Occipital lobe (tissue), 2 donors: ENCODE data around the gene UST. TPM values are rescaled to one million over a fixed set of nuclear protein-coding genes. Genes with fewer than 3 reads are reported as not detected.

ENCODE experiments used
- DNase-seq: peaks from one replicate; lab custom pipeline; 2025; lab: John Stamatoyannopoulos, UW
- total RNA-seq: library from RNA; depleted of rRNA; stranded (reverse); fragments of >200 nt; gene quantifications from one replicate; pipeline ENCODE4 v1.2.3, GENCODE V29; 2014

Gene UST
- total RNA-seq, 1 donor from 2014 or later, result 48.5 TPM

DNA sequence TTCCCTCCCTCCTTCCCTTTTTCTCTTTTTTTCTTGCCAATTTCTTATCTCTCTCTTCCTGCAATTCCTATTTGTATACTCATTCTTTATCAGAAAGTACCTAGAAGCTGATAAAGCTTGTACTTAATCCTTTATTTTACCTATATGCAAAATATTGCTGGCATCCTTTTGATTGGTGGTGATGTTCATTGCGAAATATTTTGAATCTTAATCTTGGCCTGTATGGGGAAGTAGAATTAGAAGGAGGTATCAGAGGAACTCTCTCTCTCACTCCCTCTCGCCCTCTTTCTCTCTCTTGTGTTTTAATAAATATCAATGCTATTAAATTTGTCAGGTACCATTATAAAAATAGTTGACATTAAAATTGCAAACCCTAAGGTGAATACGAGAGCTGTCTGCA is 52.8 kb downstream of the UST start:
- DNase-seq, result no peak

DNA sequence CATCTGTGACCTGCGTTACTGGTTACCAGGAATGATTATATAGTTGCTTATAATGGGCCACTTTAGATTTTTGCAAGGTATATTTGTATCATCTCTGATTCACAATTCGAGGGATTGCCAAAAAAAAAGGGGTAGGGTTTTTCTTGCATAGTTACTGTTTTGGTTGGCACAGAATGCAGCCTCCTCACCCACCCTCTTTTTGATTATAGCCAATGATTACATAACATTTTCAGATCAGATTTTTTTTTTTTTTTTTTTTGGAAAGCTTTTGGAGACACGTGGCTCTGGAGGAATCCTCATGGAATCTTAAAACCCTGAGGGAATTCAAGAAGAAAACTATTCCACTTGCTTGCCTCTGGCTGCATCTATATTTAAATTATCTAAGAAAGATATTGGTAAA is 53.7 kb downstream of the UST start:
- no peak for DNase-seq

GRCh38 chr6:148803979-148804378 is 57.1 kb downstream of the UST start:
- DNase-seq, result no peak

GRCh38 chr6:148805777-148806176 is 58.9 kb downstream of the UST start:
- DNase-seq, result no peak

DNA sequence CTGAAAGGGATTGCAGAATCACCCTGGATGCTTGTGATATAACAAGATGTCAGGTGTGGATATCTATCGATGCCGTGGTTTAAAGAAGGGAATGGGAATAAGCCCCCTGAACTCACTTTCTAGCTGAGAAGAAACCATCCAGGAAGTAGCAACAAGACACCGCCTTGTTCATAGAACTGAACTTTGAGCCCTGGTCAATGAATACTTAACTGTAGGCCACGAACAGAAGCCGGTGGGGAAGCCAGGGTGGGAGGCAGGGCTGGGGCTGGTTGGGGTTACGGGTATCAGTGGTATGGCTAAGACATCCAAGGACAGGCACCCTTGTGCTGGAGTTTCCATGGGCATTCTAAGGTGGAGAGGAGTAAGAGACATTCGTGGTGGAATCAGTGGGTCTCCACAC is 61.0 kb downstream of the UST start:
- no peak for DNase-seq

DNA sequence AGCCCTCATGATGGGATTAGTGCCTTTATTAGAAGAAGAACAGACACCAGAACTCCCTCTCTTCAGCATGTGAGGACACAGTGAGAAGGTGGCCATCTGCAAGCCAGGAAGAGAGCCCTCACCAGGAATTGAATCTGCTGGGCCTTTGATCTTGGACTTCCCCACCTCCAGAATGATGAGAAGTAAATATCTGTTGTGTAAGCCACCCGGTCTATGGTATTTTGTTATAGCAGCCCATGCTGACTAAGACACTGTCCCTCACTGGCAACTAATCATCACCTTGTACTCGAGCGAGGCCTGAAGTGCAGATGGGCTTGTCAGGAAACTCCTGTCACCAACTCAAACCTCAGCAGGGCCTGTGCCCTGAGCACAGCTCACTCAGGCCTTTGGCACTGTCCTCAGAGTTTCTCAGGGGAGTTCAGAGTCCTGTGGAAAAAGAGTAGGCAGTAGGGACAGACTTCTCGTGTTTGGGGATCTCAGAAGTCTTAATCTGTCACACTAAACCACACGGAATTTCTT is 62.0 kb downstream of the UST start:
- no peak for DNase-seq

GRCh38 chr6:148811459-148811858 is 64.6 kb downstream of the UST start:
- DNase-seq, result no peak

DNA sequence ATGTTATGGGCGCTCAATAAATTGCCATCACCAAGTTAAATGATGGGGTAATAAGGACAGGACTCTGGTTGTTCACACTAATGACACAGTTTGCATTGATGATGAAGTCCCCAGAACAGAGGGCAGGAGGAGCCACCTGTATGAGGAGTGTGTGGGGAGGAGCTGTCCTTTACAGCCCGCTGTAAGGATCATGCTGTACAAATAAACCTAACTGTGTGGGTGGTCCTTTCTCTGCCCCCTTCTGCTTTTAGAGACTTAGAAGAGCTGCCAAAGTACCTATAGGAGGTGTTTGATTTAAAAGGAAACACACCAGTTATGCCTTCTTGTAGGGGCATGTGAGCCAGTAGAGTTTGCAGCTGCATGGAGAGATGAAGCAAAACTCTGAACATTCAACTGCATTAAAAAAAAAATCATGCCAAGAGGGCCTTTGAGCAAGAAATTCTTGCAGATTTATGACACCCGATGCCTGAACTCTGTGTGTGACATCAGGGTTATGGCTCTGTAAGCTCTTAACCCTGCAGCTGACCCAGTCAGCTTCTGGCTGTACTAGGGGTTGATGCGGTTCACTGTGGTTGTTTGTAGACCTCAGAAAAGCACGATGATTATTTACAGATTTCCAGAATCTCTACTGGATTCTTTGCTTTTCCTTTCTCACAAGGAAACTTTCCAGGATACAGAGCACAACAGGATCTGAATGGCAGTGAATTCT is 67.4 kb downstream of the UST start:
- no peak for DNase-seq

- DNase-seq, result no peak
These were observed 68.0 kb downstream of the UST start for GRCh38 chr6:148814869-148815268.

DNA sequence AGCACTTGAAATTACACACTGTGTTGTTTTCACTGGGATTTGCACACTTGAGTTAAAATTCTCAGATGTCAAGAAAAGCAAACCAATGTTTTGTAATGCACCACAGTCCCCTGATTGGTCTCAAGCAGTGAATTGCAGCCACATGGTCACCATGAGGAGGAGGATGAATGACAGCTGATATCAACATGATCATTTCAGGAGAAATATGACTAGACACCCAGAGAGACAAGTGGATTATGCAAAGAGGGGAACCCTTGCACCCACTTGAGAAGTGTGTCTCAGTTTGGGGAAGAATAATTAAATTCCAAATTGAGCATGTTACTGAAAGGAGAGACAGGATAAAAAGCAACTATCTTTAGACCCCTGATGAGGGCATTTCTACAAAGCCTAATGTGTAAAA is 69.3 kb downstream of the UST start:
- no peak for DNase-seq

GRCh38 chr6:148817689-148818088 is 70.9 kb downstream of the UST start:
- no peak for DNase-seq

- no peak for DNase-seq
These were observed 72.2 kb downstream of the UST start for GRCh38 chr6:148818939-148819575.

- DNase-seq, result no peak
These were observed 73.0 kb downstream of the UST start for GRCh38 chr6:148819852-148820251.

DNA sequence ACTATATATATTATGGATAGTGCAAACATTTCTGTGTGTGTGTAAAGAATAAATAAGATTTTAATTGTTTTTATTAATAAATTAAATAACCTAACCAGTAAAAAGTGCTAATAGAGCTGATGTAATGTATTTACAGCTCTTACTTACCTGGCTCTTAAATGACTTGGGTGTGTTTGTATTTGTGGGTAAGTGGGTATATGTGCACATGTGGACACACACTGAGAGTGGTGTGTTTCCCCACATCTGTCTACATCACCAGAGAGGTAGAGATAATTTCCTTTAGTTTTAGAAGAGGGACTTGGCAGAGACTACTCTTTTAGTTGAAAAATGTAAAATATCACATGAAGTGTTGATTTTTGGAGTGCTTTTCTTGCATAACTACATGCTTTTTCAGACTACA is 76.0 kb downstream of the UST start:
- no peak for DNase-seq

DNA sequence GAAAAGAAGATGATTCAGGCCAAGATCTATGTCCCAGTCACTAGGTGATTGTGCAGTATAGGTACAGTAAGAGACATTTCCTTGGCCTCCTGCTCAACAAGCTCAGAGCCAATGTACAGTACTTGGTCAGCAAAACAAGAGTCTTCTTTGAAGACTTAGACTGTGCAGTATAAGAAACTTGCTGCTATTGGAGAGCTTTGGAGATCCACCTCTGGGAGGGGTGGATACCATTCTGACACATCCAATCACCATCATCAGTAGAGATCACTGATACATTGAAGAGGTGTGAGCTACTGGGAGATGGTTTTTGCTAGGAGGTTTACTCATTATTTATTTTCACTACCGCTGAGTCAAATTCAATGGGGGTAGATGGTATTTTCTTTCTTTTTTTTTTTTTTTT is 77.5 kb downstream of the UST start:
- DNase-seq, result no peak

- no peak for DNase-seq
These were observed 78.1 kb downstream of the UST start for GRCh38 chr6:148824960-148825359.

- DNase-seq, result no peak
These were observed 78.7 kb downstream of the UST start for GRCh38 chr6:148825492-148825891.

GRCh38 chr6:148827416-148828045 is 80.7 kb downstream of the UST start:
- DNase-seq, result no peak

DNA sequence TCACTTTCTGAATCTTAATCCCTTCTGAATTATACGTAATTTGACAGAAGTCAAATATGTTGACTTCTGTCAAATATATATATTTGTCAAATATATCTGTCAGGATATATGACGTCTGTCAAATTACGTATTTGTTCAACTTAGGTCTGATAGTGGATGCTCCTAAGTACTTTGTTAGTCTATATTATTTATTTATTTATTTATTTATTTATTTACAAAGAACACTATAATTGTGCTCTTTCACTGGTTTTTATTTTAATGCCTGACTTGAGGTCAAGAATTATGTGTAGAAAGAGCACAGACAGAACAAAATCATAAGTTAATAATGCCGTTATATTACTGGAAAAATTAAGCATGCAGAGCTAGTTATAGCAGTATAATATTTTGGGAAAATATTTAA is 81.2 kb downstream of the UST start:
- DNase-seq, result no peak

DNA sequence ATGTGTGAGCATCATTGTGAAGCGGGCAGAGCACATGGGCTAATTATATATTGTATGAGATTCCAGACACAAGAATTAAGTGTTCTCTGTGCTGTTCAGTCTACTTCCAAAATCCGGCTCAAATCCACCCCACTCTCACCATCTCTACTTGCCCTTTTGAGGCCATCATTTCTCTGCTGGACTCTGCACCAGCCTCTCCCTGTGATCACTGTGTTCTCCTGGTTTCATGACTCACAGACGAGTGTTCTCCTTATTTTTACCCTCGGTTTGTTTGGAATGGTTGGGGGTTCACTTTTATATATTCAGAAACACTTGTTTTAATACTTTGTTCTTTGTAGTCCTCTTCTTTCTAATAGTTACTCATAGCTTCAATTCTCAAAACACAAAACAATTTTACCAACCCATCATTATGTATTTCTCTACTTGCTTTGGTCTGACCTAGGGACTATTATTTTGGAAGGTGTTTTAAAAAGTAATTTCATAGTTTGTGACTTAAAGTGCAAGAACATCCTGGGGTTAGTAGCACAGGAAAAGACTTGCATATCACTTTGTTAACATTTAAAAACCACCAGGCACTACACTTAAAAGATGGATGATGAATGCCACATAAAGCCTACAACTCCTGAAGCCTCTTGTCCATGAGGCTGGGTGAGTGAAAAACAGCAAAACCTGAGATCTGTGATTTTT is 82.7 kb downstream of the UST start:
- no peak for DNase-seq

GRCh38 chr6:148830614-148831013 is 83.8 kb downstream of the UST start:
- no peak for DNase-seq

DNA sequence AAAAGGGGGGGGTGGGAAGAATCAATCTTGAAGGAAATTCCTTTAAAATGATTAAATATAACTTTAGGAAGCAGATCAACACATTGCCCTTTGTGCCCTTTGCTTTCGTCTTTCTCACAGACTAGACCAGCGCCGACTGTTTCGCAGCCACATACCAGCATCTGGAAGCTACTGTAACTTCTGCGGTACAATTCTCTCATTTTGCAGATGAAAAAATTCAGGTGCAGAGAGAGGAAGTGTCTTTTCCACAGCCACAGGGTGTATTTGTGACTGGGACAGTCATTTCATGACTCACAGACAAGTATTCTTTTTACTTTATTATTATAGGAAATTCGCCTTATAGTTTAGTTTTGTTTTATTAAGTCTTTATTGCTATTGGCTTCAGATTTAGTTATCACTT is 84.2 kb downstream of the UST start:
- no peak for DNase-seq
